GM12892 (cell line): Measurements from ENCODE around the gene ARHGDIG. TPM values are rescaled to one million over a fixed set of nuclear protein-coding genes. Genes with fewer than 3 reads are reported as not detected.
A peak's percentile ranks its signal among the peaks of the same experiment; 100 is the strongest.

ENCODE experiments used
- DNase-seq: peaks from one replicate; pipeline ENCODE4 v3.0.0; 2011; ENCODE audit not compliant: insufficient read length
- FAIRE-seq: peaks from 2 replicates; lab custom pipeline; 2011; peaks lifted over from hg19 to GRCh38; lab: Jason Lieb, UNC
- POLR2A ChIP-seq: IDR thresholded peaks from 2 replicates; pipeline ENCODE4 v1.6.1; 2011; ENCODE audit warnings: low read depth, low read length, control low read depth
- POLR2AphosphoS5 ChIP-seq: IDR thresholded peaks from 2 replicates; pipeline ENCODE4 v1.6.1; 2011; ENCODE audit warnings: low read depth, low read length, control low read depth
- TAF1 ChIP-seq: IDR thresholded peaks from 2 replicates; pipeline ENCODE4 v1.6.1; 2011; ENCODE audit warnings: low read depth, mild to moderate bottlenecking, control low read depth, low read length, borderline replicate concordance
- polyA plus RNA-seq: library from polyadenylated mRNA; unstranded; fragments of >200 nt; gene quantifications from one replicate; pipeline ENCODE4 v1.2.1, GENCODE V29; 2012; ENCODE audit warnings: missing spikeins, inconsistent platforms; ENCODE audit not compliant: missing spikeins

ARHGDIG gene
- not detected for polyA plus RNA-seq

DNA sequence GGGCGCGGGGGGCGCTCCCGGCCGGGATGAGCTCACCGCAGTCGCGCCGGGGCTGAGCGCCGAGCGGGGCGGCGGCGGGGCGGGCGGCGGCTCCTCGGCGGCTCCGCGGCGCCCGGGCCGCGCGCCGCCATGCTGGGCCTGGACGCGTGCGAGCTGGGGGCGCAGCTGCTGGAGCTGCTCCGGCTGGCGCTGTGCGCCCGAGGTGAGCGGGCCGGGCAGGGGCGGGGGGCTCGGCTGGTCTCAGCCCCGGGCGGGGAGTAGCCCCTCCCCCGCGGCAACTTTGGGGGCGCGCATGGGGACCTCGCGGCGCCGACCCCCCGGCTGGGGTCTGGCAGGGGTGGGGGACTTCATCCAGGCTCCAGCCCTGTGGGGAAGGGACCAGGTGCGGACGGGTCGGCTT is at the start of gene ARHGDIG:
Gene ARHGDIG (plus strand): TSS at position 40 of the 400 bp plus-strand sequence. CDS start 90 bp downstream, at position 130.
- TF ChIP-seq TAF1 (no peak), POLR2AphosphoS5 (no peak), POLR2A (no peak)
- DNase-seq (no peak), FAIRE-seq (no peak)

DNA sequence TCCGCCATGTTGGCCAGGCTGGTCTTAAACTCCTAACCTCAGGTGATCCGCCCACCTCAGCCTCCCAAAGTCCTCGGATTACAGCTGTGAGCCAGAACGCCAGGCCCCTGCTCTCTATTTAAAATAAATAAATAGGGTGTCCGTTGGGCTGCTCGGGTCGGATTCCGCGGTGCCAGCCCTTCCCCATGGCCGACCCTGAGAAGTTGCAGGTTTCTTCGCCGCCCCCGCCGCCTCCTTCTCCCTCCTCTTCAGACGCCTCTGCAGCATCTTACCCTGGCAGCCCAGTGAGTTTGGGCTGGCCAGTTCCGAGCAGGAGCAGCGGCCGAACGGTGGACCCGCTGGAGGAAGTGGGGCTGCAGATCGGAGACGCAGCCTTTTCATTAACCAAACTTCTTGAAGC is 49.4 kb upstream of the ARHGDIG start:
- FAIRE-seq (no peak), DNase-seq (no peak)
- TF ChIP-seq TAF1 (no peak), POLR2AphosphoS5 (no peak), POLR2A (no peak)

GRCh38 chr16:234468-235305 is 45.7 kb upstream of the ARHGDIG start, which contains the start of gene FAM234A:
TSS of gene FAM234A (plus strand) at chr16:234821. CDS start at chr16:254414, 19,593 bp downstream.
- DNase-seq (peak; percentile 92), FAIRE-seq (peak; percentile 99)
- TF ChIP-seq POLR2A (peak; percentile 87; the same call in 1 of the 2 replicates), POLR2AphosphoS5 (peak; percentile 78), TAF1 (no peak)

DNA sequence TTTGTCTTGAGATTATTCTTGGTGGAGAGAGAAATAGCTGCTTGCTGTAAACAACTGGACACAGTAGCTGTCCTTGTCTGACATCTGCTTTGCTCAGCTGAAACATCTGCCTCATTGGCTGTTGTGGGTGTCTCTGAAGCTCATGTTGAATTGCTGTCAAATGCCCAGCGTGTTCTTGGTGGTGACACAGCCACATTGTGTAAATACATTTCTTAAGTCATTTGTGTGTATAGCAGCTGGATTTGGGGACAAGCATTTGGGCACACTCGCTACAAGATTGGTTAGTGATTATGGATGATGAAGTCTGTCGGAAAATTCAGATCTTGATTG is 40.5 kb upstream of the ARHGDIG start:
- DNase-seq, result no peak
- TF ChIP-seq TAF1, result no peak
- no peak for TF ChIP-seq POLR2A
- no peak for TF ChIP-seq POLR2AphosphoS5
- no peak for FAIRE-seq

DNA sequence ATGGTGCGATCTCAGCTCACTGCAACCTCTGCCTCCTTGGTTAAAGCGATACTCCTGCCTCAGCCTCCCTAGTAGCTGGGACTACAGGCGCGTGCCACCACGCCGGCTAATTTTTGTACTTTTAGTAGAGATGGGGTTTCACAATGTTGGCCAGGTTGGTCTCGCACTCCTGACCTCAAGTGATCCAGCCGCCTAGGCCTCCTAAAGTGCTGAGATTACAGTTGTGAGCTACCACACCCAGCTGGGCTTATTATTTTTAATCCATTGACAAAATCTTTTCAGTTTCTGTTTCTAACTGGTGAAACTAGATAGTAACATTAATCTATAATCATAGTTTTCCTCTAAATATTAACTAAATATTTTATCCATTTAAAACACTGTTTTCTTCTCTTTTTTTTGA is 39.8 kb upstream of the ARHGDIG start:
- TF ChIP-seq POLR2AphosphoS5, result no peak
- no peak for TF ChIP-seq TAF1
- TF ChIP-seq POLR2A, result no peak
- FAIRE-seq, result no peak
- no peak for DNase-seq

GRCh38 chr16:242281-242680 is 38.1 kb upstream of the ARHGDIG start:
- FAIRE-seq (no peak), DNase-seq (no peak)
- no peak for TF ChIP-seq POLR2AphosphoS5
- TF ChIP-seq TAF1, result no peak

- TF ChIP-seq TAF1 (no peak), POLR2AphosphoS5 (no peak), POLR2A (no peak)
- no peak for FAIRE-seq
Measured at GRCh38 chr16:243348-243747, 37.0 kb upstream of the ARHGDIG start.

DNA sequence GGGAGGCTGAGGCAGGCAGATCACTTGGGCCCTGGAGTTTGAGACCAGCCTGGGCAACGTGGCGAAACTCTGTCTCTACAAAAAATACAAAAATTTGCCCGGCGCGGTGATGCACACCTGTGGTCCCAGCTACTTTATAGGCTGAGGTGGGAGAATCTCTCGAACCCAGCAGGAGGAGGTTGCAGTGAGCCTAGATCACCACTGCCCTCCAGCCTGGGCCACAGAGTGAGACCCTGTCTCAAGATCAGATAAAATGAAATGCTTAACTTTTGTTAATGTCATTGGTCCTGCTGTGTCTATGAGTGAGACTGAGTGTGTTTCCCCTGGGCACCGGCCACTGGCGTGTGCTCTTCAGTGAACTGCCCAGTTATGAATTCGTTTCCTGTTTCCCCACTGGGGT is 35.3 kb upstream of the ARHGDIG start:
- TF ChIP-seq TAF1, result no peak
- TF ChIP-seq POLR2A, result no peak
- TF ChIP-seq POLR2AphosphoS5, result no peak

More at GRCh38 chr16:243348-243747, 37.0 kb upstream of the ARHGDIG start:
- DNase-seq, result no peak

DNA sequence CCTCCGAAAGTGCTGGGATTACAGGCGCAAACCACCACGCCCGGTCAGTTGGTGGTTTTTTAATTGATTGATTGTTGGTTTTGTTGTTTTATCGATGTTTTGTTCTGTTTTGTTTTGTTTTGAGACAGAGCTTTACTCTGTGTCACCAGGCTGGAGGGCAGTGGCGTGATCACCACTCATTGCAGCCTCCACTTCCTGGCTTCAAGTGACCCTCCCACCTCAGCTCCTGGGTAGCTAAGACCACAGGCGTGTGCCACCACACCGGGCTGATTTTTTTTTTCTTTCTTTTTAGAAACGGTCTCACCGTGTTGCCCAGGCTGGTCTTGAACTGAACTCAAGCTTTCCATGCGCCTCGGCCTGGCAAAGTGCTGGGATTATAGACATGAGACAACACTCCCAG is 33.4 kb upstream of the ARHGDIG start:
- DNase-seq, result no peak
- no peak for FAIRE-seq
- TF ChIP-seq POLR2AphosphoS5 (no peak), POLR2A (no peak), TAF1 (no peak)

More for the DNA sequence above, 35.3 kb upstream of the ARHGDIG start:
- FAIRE-seq (no peak), DNase-seq (no peak)

GRCh38 chr16:249431-249830 is 31.0 kb upstream of the ARHGDIG start:
- TF ChIP-seq TAF1 (no peak), POLR2AphosphoS5 (no peak), POLR2A (no peak)
- DNase-seq (no peak), FAIRE-seq (no peak)

DNA sequence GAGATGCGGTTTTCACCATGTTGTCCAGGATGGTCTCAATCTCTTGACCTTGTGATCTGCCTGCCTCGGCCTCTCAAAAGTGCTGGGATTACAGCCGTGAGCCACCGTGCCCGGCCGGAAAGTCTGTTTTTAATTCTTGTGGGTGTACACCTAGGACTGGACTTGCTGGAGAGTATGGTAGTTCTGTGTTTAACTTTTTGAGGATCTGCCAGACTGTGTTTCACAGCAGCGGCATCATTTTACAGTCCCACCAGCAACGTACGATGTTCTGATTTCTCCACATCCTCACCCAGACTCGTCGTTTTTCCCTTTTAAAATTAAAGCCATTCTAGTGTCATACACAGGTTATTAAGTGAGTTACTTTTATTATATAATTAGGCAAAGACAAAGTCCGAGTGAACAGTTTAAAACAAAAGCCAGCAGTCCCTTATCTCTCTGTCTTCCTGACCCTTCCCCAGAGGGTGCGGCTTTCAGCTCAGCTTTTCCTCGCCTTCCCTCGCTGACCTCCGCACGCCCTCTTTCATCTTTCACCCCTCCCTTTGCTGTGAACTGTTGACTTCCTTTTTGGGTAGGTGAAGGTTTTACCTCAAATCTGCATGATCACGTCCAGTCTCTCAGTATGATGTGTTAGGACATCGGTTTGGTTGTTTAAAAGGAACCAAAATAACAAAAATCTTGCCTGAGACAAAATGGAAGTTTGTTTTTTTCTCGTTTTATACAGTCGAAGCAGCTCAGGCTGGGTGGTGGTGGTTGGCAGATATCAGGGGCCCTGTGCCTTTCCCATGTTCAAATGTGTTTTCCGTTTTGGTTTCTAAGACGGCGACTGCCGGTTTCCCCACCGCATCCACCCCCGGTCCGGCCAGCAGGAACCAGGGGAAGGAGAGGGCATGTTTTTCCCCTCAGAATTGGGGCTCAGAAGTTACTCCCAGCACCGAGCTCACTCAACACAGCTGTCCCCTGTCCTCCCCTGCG is 27.7 kb upstream of the ARHGDIG start:
- FAIRE-seq, result peak; percentile 88
- peak; percentile 63 for DNase-seq
- TF ChIP-seq POLR2AphosphoS5 (no peak), TAF1 (no peak), POLR2A (no peak)

GRCh38 chr16:253833-254232 is 26.6 kb upstream of the ARHGDIG start:
- DNase-seq, result no peak
- FAIRE-seq, result no peak
- TF ChIP-seq POLR2AphosphoS5 (no peak), POLR2A (no peak), TAF1 (no peak)
